Measurements from ENCODE around the gene PPP4R1.
"Not testable (repeated sequence)": the region's sequence is repeated elsewhere in the genome, so short reads cannot be mapped to it uniquely, and the experiment has no call there.

PPP4R1 gene

GRCh38 chr18:9642799-9643462 lies 28.6 kb upstream of the PPP4R1 start:
- Histone ChIP-seq H3K9me3 (ENCODE audit: control insufficient read depth, low read length) (no peaks in the 10 kb centered on the region), H2BK5ac (ENCODE audit: low read depth, low read length, poor library complexity, severe bottlenecking) (peak overlapping the region; percentile 94), H3K14ac (ENCODE audit: low read length in 2 of 2) (no peak overlapping the region), H3K36me3 (ENCODE audit: control insufficient read depth in 1 of 2, insufficient read depth in 2 of 2, low read depth in 1 of 2, low read length in 2 of 2) (no peaks in the 10 kb centered on the region), H3K18ac (ENCODE audit: low read depth in 1 of 2, low read length in 2 of 2) (peak overlapping the region in 1 of 2 experiments; percentile 84), H3K27me3 (ENCODE audit: control insufficient read depth in 1 of 2, insufficient read depth in 1 of 2, low read length in 2 of 2) (no peaks in the 10 kb centered on the region), H4K91ac (ENCODE audit: low read length) (no peak overlapping the region), H2BK120ac (ENCODE audit: low read depth, low read length) (peak overlapping the region; percentile 81), H3K27ac (ENCODE audit: low read length, poor library complexity, severe bottlenecking) (peak overlapping the region; percentile 99), H4K8ac (ENCODE audit: low read length) (peak overlapping the region; percentile 0), H3K4ac (ENCODE audit: low read depth in 1 of 2, low read length in 2 of 2) (peak overlapping the region in 1 of 2 experiments; percentile 84), H3K9ac (ENCODE audit: low read length) (peak overlapping the region; percentile 86), H2AFZ (ENCODE audit: low read depth, low read length) (no peak overlapping the region), H2AK5ac (ENCODE audit: low read length, severe bottlenecking) (peak overlapping the region; percentile 86), H3K4me1 (ENCODE audit: control insufficient read depth, insufficient read depth, low read depth, low read length) (peaks cover 9% of the 10 kb centered on the region), H3K4me3 (ENCODE audit: insufficient read depth in 1 of 2, low read depth in 1 of 2, low read length in 2 of 2) (no peak overlapping the region), H3K23ac (ENCODE audit: low read length in 2 of 2) (no peak overlapping the region), H3K4me2 (ENCODE audit: low read length, poor library complexity, severe bottlenecking) (no peak overlapping the region), H2BK15ac (ENCODE audit: low read depth, poor library complexity, severe bottlenecking) (no peak overlapping the region), H2BK12ac (ENCODE audit: low read length in 2 of 2) (peak overlapping the region; percentile 52 to 76), H3K79me1 (replicated peaks; ENCODE audit: low read length, poor library complexity, severe bottlenecking) (no peaks in the 10 kb centered on the region)
- 52% methylated on average over 4 of the region's 9 CpGs for WGBS
- DNase-seq, result peak; percentile 61

- not testable (repeated sequence) for H3K18ac ChIP-seq (ENCODE audit: low read depth in 1 of 2, low read length in 2 of 2)
These were observed 26.7 kb upstream of the PPP4R1 start for GRCh38 chr18:9641081-9641480.

DNA sequence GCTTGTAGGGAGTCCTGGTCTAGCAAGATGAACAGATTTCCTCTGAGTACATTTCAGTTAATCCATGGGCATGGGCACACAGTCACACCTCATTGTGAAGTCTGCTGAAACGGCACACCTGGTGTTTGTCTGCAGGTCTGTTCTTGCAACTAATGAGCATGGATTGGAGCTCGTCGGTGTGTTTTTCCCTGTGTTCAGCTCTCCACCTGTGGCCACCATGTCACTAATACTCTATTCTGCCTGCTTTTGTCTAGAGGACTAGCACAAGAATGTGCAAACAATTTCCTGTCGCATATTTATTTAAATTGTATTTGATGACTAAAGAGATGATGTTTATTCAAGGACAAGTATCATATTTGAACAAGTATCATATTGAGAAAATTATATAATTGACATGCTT lies 24.5 kb upstream of the PPP4R1 start:
- Histone ChIP-seq H4K91ac (ENCODE audit: low read length) (no peak overlapping the region), H3K27ac (ENCODE audit: low read length, poor library complexity, severe bottlenecking) (no peak overlapping the region), H2BK15ac (ENCODE audit: low read depth, poor library complexity, severe bottlenecking) (no peak overlapping the region), H2AK5ac (ENCODE audit: low read length, severe bottlenecking) (no peak overlapping the region), H3K27me3 (ENCODE audit: control insufficient read depth in 1 of 2, insufficient read depth in 1 of 2, low read length in 2 of 2) (no peaks in the 10 kb centered on the region), H3K4me3 (ENCODE audit: insufficient read depth in 1 of 2, low read depth in 1 of 2, low read length in 2 of 2) (no peak overlapping the region), H3K79me1 (replicated peaks; ENCODE audit: low read length, poor library complexity, severe bottlenecking) (no peaks in the 10 kb centered on the region), H3K14ac (ENCODE audit: low read length in 2 of 2) (no peak overlapping the region), H3K4ac (ENCODE audit: low read depth in 1 of 2, low read length in 2 of 2) (no peak overlapping the region), H4K8ac (ENCODE audit: low read length) (no peak overlapping the region), H3K36me3 (ENCODE audit: control insufficient read depth in 1 of 2, insufficient read depth in 2 of 2, low read depth in 1 of 2, low read length in 2 of 2) (no peaks in the 10 kb centered on the region), H3K9me3 (ENCODE audit: control insufficient read depth, low read length) (peaks cover 9% of the 10 kb centered on the region), H3K23ac (ENCODE audit: low read length in 2 of 2) (no peak overlapping the region), H3K4me2 (ENCODE audit: low read length, poor library complexity, severe bottlenecking) (no peak overlapping the region), H3K18ac (ENCODE audit: low read depth in 1 of 2, low read length in 2 of 2) (no peak overlapping the region), H3K4me1 (ENCODE audit: control insufficient read depth, insufficient read depth, low read depth, low read length) (peaks cover 6% of the 10 kb centered on the region), H2BK120ac (ENCODE audit: low read depth, low read length) (no peak overlapping the region), H3K9ac (ENCODE audit: low read length) (no peak overlapping the region), H2AFZ (ENCODE audit: low read depth, low read length) (no peak overlapping the region), H2BK12ac (ENCODE audit: low read length in 2 of 2) (no peak overlapping the region), H2BK5ac (ENCODE audit: low read depth, low read length, poor library complexity, severe bottlenecking) (no peak overlapping the region)
- DNase-seq, result no peak
- 97% methylated on average over 3 of the region's 4 CpGs for WGBS

More at GRCh38 chr18:9641081-9641480, 26.7 kb upstream of the PPP4R1 start:
- H2AFZ ChIP-seq (ENCODE audit: low read depth, low read length); H3K27me3 ChIP-seq (ENCODE audit: control insufficient read depth in 1 of 2, insufficient read depth in 1 of 2, low read length in 2 of 2); H2AK5ac ChIP-seq (ENCODE audit: low read length, severe bottlenecking); H3K4me2 ChIP-seq (ENCODE audit: low read length, poor library complexity, severe bottlenecking); H2BK5ac ChIP-seq (ENCODE audit: low read depth, low read length, poor library complexity, severe bottlenecking); H3K4ac ChIP-seq (ENCODE audit: low read depth in 1 of 2, low read length in 2 of 2); H3K36me3 ChIP-seq (ENCODE audit: control insufficient read depth in 1 of 2, insufficient read depth in 2 of 2, low read depth in 1 of 2, low read length in 2 of 2); H3K4me1 ChIP-seq (ENCODE audit: control insufficient read depth, insufficient read depth, low read depth, low read length); H3K23ac ChIP-seq (ENCODE audit: low read length in 2 of 2); H3K79me1 ChIP-seq (replicated peaks; ENCODE audit: low read length, poor library complexity, severe bottlenecking); H2BK120ac ChIP-seq (ENCODE audit: low read depth, low read length); DNase-seq; H2BK15ac ChIP-seq (ENCODE audit: low read depth, poor library complexity, severe bottlenecking); H4K91ac ChIP-seq (ENCODE audit: low read length); H3K9me3 ChIP-seq (ENCODE audit: control insufficient read depth, low read length); H3K14ac ChIP-seq (ENCODE audit: low read length in 2 of 2); H3K27ac ChIP-seq (ENCODE audit: low read length, poor library complexity, severe bottlenecking); H3K9ac ChIP-seq (ENCODE audit: low read length); H3K4me3 ChIP-seq (ENCODE audit: insufficient read depth in 1 of 2, low read depth in 1 of 2, low read length in 2 of 2): not testable (repeated sequence)
- 100% methylated on average over 1 of the region's 1 CpG for WGBS
- peak overlapping the region; percentile 61 for H4K8ac ChIP-seq (ENCODE audit: low read length)
- H2BK12ac ChIP-seq (ENCODE audit: low read length in 2 of 2), result peak overlapping the region in 1 of 2 experiments; percentile 33

DNA sequence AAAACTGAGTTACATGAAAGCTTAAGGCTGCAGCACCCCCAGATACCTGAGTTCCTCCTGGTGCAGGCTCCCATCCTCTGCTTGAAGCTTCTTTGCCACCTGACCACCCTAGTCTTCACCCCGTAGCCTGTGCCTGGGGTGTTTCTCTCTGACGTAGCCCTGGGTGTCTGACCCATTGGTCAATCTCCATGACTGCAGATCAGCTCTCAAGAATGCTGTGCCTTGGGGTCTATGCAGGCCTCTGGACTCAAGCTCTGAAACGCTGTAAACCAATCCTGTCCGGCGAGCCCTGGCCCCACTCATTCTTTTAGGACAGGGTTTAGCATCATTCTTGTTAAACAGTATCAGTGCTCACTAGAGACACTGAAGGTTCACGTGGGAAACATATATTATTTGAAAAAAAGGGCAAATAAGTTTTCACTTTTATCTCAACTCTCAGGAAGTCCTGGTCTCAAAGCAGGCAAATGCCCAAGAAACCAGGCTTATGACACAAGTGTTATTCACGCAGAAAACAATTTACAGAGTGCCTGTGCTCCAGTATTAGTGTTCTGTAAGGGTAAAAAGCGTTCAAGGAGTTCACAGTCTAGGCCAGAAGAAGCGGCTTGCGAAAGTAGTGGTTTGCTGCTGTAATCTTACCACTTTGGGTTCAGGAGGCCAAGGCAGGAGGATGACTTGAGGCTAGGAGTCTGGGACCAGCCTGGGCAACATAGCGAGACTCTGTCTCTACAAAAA lies 22.8 kb upstream of the PPP4R1 start:
- no peak overlapping the region for H3K18ac ChIP-seq (ENCODE audit: low read depth in 1 of 2, low read length in 2 of 2)
- H2BK12ac ChIP-seq (ENCODE audit: low read length in 2 of 2), result no peak overlapping the region
- no peak overlapping the region for H3K4me3 ChIP-seq (ENCODE audit: insufficient read depth in 1 of 2, low read depth in 1 of 2, low read length in 2 of 2)
- no peak overlapping the region for H2BK5ac ChIP-seq (ENCODE audit: low read depth, low read length, poor library complexity, severe bottlenecking)
- 93% methylated on average over 11 of the region's 11 CpGs for WGBS
- H2AK5ac ChIP-seq (ENCODE audit: low read length, severe bottlenecking), result no peak overlapping the region
- no peak overlapping the region for H2BK120ac ChIP-seq (ENCODE audit: low read depth, low read length)
- H3K4me1 ChIP-seq (ENCODE audit: control insufficient read depth, insufficient read depth, low read depth, low read length), result peaks cover 4% of the 10 kb centered on the region
- no peak overlapping the region for H3K4ac ChIP-seq (ENCODE audit: low read depth in 1 of 2, low read length in 2 of 2)
- no peaks in the 10 kb centered on the region for H3K36me3 ChIP-seq (ENCODE audit: control insufficient read depth in 1 of 2, insufficient read depth in 2 of 2, low read depth in 1 of 2, low read length in 2 of 2)
- H3K9me3 ChIP-seq (ENCODE audit: control insufficient read depth, low read length), result peaks cover 9% of the 10 kb centered on the region
- no peaks in the 10 kb centered on the region for H3K79me1 ChIP-seq (replicated peaks; ENCODE audit: low read length, poor library complexity, severe bottlenecking)
- H3K14ac ChIP-seq (ENCODE audit: low read length in 2 of 2), result no peak overlapping the region
- H3K9ac ChIP-seq (ENCODE audit: low read length), result no peak overlapping the region
- H3K4me2 ChIP-seq (ENCODE audit: low read length, poor library complexity, severe bottlenecking), result no peak overlapping the region
- no peak for DNase-seq
- H2AFZ ChIP-seq (ENCODE audit: low read depth, low read length), result no peak overlapping the region
- H3K27ac ChIP-seq (ENCODE audit: low read length, poor library complexity, severe bottlenecking), result no peak overlapping the region
- H3K27me3 ChIP-seq (ENCODE audit: control insufficient read depth in 1 of 2, insufficient read depth in 1 of 2, low read length in 2 of 2), result no peaks in the 10 kb centered on the region
- no peak overlapping the region for H4K91ac ChIP-seq (ENCODE audit: low read length)
- H2BK15ac ChIP-seq (ENCODE audit: low read depth, poor library complexity, severe bottlenecking), result no peak overlapping the region
- peak overlapping the region; percentile 55 for H4K8ac ChIP-seq (ENCODE audit: low read length)
- H3K23ac ChIP-seq (ENCODE audit: low read length in 2 of 2), result no peak overlapping the region
